HG03103 (cell line): ENCODE data around the gene GNAL.

ENCODE experiments used
- ATAC-seq: cut with Tn5 transposase; IDR thresholded peaks from one replicate; pipeline ENCODE4 v1.9.1; 2021; ENCODE audit warnings: low read depth; ENCODE audit not compliant: unreplicated experiment

GNAL gene

DNA sequence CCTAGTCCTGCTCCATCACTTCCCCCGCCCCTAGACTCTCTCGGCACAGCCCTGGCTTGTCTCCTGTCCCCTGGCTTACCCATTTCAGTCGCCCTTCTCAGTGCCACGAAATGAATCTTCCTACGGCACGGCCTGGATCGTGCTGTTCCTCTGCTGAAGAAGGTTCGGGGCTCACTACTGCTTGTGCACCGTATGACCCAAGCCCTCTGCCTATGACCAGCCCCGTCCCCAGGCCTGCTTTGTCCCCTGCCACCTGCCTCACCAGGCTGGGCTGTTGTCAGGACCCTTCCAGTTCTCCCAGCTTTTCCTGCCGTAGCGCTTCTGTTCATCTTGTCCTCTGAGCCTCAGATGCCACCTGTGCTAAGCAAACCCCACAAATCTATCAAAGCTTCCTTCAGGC, 176.0 kb downstream of the GNAL start:
- no peak for ATAC-seq

DNA sequence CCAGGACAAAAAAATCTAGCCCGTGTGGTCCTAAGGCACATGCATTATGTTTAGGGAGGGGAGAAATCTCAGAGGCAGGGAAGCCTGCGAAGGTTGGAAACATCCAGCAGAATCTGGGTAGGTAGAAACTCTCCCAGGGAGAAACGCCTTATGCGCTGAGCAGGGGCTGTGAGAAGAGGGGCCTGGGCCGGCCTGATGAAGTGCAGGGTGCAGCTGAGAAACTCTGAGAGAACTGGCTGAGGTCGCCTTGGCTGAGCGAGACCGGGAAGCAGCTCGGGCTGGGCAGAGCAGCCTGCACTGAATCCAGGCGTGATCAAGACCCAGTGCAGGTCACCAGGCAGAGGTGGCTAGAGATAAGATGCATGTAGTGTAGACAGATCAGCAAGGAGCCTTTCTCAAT, 177.3 kb downstream of the GNAL start:
- ATAC-seq: no peak

DNA sequence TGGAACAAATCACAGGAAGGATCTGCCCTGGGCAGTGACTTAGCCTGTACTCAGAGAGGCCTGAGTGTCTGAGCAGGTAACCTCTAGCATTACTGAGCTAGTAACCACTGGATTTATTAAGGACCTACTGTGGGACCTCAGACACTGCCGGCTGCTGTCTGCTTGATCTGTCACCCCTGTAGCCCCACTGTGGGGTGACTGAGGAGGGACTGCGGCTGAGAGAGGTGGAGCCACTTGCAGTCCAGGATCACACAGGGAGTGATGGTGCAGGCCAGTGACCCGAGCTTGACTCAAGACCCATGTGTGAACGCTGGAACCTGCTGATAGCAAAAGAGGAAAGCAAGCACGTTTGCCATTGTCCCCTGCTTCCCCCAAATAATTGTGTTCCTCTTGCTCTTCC, 177.7 kb downstream of the GNAL start:
- no peak for ATAC-seq

DNA sequence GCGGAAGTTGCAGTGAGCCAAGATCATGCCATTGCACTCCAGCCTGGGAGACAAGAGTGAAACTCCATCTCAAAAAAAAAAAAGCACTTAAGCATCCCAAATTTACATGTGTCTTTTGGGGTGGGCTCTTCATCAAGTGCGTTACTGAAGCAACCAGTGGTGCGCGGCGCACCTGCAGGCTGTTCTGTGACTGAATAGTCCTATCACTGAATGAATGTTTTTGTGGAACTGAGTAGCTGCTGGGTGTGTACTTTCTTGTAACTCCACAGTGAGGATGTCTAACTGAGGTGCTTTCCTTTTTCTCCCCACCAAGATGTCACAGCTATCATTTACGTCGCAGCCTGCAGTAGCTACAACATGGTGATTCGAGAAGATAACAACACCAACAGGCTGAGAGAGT, 179.2 kb downstream of the GNAL start:
- ATAC-seq: no peak

DNA sequence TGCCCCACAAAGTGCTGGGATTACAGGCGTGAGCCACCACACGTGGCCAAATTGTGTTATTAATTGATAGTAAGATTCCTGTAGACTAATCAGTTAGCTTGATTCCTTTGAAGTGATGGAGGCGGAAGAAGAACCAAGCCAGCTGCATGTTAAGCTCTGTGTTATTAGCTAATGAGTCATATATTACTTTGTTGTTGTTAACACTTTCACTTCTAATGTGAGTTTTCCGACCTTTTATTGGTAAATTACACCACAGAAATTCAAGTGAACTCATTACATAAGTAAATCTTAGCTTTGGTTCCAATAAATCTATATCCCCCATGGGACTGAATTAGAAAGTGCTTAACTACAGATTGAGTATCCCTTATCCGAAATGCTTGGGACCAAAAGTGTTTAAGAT, 182.4 kb downstream of the GNAL start:
- no peak for ATAC-seq

DNA sequence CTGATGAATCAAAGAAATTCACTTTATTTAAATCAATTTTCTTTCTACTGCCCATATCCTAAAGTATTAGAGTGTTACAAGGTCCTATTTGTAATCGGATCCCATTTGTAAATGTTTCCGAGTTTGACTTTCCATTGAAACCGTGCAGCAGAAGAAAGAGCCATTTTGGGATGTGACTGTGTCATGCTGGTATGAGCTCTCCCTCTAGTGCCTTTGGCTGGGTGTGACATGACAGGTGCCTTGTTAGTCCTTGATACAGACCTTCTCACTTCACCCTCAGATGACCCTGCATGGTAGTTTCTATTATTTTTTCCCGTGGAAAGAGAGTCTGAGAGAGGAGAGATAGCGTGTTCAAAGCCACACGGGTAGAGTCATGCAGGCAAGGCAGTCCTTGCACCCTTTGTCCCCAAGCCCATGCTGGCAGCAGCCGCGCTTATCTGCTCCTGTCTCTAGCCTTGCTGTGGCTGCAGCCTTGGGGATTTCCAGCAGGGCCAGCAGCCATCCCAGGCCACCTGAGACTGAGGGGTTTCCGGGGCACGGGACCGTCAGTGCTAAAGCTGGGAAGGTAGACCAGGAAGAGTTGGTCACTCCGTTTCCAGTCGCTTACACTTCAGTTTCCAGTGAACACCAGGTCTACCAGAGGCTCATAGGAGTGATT, 183.5 kb downstream of the GNAL start:
- no peak for ATAC-seq

DNA sequence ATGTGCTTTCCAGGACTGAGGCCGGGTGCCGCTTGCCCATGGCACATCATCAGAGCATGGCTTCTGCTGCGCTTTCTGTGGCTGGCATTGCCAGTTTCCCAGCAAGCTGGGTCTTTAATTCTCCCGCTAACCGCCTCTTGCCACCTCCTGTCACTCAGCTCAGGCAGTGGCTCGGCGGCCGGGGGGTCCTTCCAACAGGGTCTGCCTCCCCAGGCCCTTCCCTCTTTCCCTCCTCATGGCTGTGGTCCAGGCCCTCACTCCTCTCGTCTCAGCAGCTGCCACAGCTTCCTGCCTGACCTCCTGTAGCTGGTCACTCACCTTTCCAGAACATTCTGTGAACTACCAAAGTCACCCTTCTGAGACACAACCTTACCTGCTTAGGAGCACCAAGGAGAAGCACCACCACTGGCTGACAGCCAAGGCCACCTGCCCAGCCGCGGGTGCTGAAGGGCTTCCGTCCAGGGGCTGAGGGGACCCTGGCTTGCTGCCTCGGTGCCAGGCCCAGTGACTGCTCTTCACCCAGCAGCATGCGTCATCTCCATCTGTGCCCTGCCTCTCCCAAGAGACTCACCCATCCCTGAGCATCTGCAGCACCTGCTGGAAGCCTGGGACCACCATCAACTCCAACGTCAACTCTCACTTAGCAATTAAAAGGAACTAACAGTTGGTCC, 184.7 kb downstream of the GNAL start:
- ATAC-seq: no peak

DNA sequence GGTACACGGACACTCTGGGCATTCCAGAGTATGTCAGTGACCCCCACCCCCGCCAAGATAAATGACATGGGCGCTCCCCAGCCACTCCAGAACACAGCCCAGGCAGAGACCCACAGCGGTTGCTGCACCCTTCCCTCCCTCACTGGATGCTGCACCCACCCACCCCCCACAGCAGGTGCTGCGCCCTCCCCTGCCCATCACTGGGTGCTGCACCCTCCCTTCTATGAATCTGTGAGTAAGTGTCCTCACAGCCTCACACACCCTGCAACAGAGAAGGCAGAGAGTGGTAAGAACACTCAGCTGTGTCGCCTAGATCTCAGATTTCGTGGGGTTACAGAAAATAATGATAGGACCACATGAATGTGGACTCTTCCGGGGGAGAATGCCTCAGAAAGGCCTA, 185.6 kb downstream of the GNAL start:
- no peak for ATAC-seq

DNA sequence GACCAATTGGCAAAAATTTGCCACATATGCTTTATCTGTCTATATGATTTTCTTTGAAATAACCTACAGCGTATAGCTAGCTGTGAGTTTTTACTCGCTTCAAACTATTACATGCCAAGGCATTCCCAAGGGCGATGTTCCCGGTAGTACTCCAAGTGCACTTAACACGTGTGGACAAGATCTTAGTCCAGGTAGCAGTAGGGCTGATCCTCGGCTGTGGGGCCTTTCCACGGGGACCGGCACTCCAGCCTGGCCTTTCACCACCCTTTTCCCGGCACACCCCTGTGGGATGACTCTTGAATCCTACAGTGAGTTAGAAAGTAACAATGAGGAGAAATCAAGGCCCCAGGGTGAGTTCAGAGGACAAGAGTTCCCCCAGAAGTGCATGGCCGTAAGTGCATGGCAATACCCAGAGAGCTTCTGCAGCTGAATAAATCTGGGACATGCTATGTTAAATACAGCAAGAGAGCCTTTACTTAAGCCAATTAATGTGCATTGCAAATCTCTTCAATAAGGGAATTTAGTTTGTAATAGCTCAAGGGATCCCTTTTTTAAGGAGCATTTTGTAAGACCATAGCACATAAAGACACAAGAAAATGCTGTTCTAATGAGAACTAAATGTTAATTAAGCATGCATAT, 188.6 kb downstream of the GNAL start:
- ATAC-seq: no peak

DNA sequence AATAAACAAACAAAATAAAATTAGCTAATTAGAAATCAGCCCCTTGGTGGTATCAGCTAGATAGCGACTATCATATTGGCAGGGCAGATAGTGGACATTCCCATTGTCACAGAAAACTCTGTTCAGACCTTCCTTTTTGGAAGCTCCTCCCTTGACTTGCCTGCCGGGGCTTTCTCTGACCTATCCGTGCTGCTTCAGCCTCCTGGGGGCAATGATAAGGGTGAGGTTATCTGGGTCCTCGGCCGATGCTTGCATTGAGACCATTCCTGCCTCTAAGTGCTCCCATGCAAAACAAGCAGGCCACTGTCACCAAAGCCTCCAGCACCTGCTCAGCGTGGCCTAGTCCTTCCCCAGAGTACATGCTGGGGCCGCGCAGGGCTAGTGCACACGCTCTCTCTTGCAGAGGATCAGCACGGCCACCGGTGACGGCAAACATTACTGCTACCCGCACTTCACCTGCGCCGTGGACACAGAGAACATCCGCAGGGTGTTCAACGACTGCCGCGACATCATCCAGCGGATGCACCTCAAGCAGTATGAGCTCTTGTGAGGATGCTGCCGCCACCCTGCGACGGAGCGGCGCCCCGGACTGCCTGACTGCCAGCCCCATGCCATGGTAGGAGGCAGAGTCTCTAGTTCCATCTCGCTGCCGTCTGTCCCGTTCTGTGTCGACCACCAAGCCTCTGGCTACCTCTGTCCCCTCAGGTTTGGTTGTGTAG, 191.7 kb downstream of the GNAL start:
- ATAC-seq: no peak

DNA sequence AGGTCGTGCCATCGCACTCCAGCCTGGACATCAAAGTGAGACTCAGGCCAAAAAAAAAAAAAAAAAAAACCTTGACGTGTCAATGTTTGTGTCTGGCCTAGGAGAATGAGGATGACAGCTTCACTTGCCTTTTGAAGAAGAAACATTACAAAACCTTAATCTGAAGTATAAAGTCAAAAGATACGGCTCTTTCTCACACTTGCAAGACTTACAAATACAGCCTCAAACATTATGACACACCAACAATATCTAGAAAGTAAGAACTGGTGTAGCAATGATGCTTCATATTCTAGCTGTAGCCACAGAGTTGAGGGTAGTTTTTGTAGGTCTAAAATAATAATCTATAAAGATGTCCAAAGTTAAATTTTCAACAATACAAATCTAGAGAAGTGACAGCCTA, 193.6 kb downstream of the GNAL start:
- ATAC-seq: no peak

DNA sequence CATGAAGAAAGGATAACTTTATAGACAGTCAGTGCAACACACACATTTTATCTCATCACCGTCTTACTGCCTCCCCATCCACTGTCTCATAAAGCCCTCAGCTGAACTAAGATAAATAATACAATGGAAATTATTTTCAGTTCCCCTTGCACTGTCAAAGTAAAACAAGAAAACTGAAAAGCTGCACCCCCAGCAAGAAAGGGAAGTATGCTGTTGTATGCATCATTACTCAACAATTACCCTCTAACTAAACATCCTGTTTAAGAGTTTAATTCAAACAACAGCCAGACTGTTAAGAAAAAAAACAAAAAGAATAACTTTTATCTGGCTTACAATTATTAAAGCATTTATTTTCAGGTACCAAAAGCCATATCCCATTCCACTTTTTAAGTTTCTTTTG, 194.1 kb downstream of the GNAL start:
- peak; percentile 95 for ATAC-seq

DNA sequence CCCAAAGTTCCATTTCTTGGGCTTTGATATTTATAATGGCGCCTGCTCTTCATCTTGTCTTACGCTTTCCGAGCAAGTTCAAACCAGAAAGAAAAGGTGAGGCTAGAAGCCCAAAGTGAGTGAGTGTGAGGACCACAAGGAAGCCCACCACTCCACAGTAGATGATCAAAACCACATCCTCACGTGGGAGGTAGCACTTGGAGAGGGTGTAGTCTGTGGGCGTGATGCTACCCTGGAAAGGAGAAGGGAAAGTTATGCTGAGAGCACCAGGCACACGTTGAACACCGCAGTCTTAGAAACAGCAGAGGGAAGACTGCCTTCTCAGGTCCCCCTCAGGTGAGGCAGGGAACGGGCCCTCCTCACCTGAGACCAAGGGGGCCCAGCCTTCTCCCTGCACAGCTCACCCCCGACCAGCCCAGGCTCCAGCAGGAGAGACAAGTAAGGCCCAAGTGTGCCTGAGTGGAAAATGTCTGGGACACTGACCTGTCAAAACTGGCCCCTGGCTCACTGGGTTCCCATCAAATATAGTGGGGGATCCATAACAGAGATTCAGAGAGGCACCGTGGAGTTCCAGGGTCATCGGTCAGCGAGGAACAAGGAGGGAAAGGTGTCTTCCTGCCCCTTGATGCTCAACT, 195.4 kb downstream of the GNAL start:
- ATAC-seq: no peak

DNA sequence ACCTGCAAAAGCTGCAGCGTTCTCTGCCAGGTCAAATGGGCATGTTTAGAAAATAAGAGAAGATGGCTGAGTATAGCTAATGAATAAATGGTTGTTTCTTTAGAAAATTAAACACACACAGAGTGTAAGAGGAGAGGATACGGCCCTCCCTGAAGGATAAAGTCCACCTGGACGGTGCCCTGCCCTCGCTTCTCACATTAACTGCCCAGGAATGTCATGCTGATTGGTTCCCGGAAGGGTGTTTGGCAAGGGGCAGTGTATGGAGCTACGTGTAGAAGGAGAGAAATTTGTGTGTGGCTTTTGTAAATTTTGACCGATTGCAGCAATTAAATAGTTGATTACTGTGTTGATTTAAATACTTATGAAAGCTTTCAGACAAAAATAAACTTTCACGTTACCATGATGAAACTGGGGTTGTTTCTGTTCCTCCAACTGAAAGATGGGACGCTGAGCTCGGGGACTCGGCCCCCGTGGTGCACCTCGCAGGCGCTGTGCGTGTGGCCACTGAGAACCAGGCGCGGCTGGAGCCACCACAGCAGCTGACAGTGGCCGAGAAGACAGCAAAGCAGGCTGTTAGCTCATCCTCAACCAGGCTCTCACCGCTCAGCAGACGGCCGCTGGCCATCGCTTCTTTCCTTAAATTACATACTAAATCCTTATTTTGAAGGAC, 196.3 kb downstream of the GNAL start:
- no peak for ATAC-seq

DNA sequence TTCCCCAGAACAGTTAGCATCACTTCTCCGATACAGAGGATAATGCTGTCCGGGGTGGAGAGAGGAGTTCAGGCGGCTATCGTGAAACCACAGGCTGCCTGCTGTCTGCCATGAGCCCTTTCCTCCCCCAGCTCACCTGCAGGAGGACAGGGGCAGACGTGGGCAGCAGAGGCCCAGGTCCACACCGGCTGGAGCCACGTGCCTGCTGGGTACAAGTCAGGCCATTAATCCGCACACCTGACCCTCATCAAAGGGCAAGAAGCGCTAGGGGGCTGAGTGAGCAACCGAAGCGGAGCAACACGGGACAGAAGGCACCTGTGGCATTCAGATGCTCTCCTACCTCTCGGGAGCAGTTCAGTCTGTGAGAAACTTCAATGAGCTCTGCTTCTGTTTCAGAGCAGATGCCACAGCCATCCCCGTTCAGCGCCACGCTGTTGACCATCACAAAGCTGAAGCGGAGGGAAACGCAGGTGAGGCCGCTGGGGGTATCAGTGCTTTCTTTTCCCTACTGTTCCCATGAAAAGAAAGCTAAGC, 197.6 kb downstream of the GNAL start:
- ATAC-seq: no peak

DNA sequence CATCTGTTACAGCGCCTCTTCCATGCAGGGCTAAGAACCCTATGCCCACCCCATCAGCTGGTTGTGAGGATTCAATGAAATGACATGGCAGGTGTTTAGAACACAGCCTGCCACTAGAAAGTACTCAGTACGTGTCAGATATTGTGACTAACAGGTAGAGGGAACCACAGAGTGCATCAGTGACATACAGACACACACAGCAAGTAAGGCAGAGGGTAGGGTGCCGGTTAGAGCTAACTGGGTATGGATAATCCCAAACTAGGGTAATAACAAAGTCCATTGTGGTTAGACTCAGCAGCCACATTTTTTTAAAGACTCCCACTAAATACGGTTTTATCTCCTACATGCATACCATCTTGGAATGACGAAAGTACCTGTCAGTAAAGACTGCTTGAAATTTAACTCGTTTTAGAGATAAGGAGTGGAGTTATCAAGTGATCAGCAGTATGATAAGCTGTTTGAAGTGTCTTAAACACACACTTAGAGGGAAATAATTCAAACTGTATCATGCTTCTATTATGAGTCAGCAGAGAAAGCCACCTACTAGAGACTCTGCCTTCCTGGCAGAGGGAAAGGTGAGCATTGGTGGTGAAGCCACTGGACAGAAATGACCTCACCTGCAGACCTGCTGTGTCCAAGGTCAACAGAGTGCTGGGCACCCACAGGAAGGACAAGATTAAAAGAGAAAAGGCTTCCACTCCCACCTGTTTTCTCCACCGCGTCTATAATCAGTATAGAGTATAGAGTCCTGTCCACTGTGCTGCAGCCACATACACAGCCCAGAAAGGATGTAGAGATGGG, 198.5 kb downstream of the GNAL start:
- no peak for ATAC-seq

DNA sequence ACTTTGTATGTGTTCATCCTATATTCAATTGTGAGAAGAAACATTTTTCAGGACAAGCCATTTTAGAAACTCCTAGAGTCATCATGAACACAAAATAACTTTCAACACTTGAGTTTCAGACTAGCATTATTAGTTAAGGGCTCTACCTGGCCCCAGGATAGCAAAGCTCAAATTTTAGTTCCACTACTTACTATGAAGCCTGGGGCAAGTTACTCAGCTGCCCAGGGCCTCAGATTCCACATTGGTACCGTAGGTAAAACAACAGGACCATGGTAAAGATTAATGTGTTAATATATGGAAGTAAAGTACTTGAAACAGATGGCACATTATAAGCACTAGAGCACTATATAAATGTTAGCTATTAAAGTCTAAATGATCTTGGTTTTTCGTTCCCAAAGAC, 199.7 kb downstream of the GNAL start:
- ATAC-seq: no peak

DNA sequence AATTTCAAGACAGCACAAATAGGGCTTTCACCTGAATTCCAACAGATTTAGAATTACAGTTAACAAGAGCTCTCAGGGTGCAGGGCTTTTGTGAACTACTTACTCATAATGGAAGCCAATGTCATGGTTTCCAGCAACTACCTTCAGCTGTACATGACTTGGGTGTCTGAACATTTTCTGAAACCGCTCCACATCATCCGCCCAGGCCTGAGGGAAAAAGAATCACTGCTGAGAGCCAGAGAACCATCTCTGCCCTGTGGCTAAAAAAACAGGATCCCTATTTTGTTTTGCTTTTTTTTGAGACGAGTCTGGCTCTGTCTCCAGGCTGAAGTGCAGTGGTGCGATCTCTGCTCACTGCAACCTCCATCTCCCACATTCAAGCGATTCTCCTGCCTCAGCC, 200.2 kb downstream of the GNAL start:
- no peak for ATAC-seq

DNA sequence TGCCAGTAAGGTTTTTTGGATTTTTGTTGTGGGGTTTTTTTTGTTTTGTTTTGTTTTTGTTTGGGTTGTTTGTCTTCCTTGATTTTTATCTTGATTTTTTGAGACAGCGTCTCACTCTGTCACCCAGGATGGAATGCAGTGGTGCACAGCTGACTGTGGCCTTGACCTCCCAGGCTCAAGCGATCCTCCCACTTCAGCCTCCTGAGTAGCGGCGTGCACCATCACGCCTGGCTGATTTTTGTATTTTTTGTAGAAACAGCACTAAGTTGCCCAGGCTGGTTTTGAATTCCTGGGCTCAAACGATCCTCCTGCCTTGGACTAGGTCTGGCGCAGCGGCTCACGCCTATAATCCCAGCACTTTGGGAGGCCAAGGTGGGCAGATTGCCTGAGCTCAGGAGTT, 202.7 kb downstream of the GNAL start:
- no peak for ATAC-seq
